A673 (cell line): ENCODE data around the gene AFAP1.

Experiments
- EZH2 ChIP-seq: fragments of 200-600 bp; sonication (generic); IDR thresholded peaks from 2 replicates; pipeline ENCODE4 v1.6.1; 2017; ENCODE audit warnings: borderline replicate concordance, low read depth, mild to moderate bottlenecking, mixed read lengths, antibody characterized with exemption, low read length; ENCODE audit not compliant: poor library complexity, severe bottlenecking
- TF ChIP-seq, protein P1 (sequence below): fragments of 300-800, 200-600 bp; sonication (generic); conservative IDR thresholded peaks from 2 replicates; pipeline ENCODE4 v1.5.1; 2017; ENCODE audit warnings: low read depth, mild to moderate bottlenecking, antibody characterized with exemption, low read length, moderate library complexity, mixed read lengths

DNA sequence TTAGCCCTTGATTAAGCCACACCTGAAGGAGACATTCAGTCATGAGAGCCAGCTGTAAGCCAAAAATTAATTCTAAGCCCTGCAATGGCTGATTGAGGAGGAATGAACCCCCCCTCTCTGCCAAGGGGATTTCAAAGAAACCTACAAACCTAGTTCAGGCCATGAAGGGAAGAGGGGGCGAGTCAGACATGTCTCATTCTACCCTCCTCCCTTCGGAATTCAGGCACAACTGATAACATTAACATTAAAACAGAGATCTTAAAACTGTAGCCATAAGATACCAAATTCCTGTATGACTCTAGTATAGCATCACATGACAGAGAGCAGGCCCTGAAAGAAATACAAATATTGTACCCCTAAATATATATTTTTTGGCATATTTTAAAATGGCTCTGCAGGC, 40.4 kb upstream of the AFAP1 start:
- TF ChIP-seq, protein P1, sequence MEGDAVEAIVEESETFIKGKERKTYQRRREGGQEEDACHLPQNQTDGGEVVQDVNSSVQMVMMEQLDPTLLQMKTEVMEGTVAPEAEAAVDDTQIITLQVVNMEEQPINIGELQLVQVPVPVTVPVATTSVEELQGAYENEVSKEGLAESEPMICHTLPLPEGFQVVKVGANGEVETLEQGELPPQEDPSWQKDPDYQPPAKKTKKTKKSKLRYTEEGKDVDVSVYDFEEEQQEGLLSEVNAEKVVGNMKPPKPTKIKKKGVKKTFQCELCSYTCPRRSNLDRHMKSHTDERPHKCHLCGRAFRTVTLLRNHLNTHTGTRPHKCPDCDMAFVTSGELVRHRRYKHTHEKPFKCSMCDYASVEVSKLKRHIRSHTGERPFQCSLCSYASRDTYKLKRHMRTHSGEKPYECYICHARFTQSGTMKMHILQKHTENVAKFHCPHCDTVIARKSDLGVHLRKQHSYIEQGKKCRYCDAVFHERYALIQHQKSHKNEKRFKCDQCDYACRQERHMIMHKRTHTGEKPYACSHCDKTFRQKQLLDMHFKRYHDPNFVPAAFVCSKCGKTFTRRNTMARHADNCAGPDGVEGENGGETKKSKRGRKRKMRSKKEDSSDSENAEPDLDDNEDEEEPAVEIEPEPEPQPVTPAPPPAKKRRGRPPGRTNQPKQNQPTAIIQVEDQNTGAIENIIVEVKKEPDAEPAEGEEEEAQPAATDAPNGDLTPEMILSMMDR: no peak
- no peak for TF ChIP-seq EZH2
